ENCODE results near the gene AKAP9. TPM values are rescaled to one million over a fixed set of nuclear protein-coding genes. Genes with fewer than 3 reads are reported as not detected.
"Not testable (repeated sequence)": the region's sequence is repeated elsewhere in the genome, so short reads cannot be mapped to it uniquely, and the experiment has no call there.

Gene AKAP9
- total and polyA plus RNA-seq, 2 donors (not counting 3 experiments of a cell fraction or from before 2014, with no cell fraction given), result 9.5 to 51.6 TPM

DNA sequence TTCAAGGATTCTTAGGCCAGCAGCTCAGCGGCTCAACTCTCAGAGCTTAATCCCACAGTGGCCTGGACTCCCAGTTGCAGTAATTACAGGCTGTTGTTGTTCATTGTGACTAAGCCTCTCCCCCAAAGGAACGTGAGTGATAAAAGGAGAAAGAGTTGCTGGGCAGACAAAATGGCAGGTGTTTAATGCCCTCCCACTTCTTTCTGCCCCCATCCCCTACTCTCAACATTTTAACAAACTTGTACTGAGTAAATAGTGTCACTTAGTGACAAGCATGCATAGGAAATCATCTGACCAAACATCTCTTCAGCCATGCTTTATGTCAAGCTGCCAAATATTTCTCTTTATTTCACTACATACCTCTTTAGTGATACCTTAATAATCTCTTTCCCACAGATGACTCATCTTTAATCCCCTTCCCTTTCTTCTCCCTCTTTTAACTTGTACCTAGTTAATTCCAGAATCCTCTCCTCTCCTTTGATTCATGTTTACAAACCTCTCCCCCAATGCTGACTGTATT lies 47.8 kb upstream of the AKAP9 start:
- ChIA-PET CTCF (interaction anchor here (3.0 kb wide), 1 partner anchor 12 kb away, joined by 13 read pairs; the partner anchor contains the start of gene MTERF1), POLR2A (no interaction called here)
- H3K4me3 ChIP-seq (replicated peaks in 1 of 3; ENCODE audit: insufficient read depth in 1 of 3, low read depth in 1 of 3, low read length in 3 of 3), result no peak overlapping the region
- no peaks in the 10 kb centered on the region for H4K20me1 ChIP-seq (replicated peaks; ENCODE audit: control insufficient read depth, extremely low read depth, insufficient read depth, low read length)
- H3K9ac ChIP-seq (replicated peaks; ENCODE audit: extremely low read depth, insufficient read depth, low read length), result no peak overlapping the region
- BruUV-seq (replicated peaks), result no TSS peak
- TF ChIP-seq GATA2 (IDR thresholded peaks at IDR 0.05; ENCODE audit: insufficient read depth, insufficient read length, low read depth, low read length) (no peak), FOS (IDR thresholded peaks at IDR 0.05; ENCODE audit: borderline replicate concordance, insufficient read depth, low read length) (no peak), EZH2 (IDR thresholded peaks at IDR 0.05; ENCODE audit: borderline replicate concordance, low read depth, low read length, severe bottlenecking) (no peak), MYC (IDR thresholded peaks at IDR 0.05; ENCODE audit: low read depth, low read length) (no peak), POLR2A (IDR thresholded peaks at IDR 0.05; ENCODE audit: low read depth, low read length) (no peak), JUN (IDR thresholded peaks at IDR 0.05; ENCODE audit: borderline replicate concordance, insufficient read depth, insufficient read length, low read depth) (no peak), POLR2AphosphoS5 (IDR thresholded peaks at IDR 0.05; ENCODE audit: insufficient read depth, low read depth, low read length) (no peak), CTCF (IDR thresholded peaks at IDR 0.05; ENCODE audit: extremely low read depth in 1 of 2, insufficient read depth in 1 of 2, low read depth in 1 of 2, low read length in 2 of 2) (no peak)
- TF ChIP-seq, protein P1, sequence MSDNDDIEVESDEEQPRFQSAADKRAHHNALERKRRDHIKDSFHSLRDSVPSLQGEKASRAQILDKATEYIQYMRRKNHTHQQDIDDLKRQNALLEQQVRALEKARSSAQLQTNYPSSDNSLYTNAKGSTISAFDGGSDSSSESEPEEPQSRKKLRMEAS (IDR thresholded peaks at IDR 0.05; ENCODE audit: insufficient read depth, insufficient read length), result no peak
- no peak overlapping the region for H3K27ac ChIP-seq (ENCODE audit: insufficient read depth, low read depth, low read length)
- H3K79me2 ChIP-seq (ENCODE audit: control insufficient read depth, insufficient read depth, low read length), result no peaks in the 10 kb centered on the region
- intact Hi-C loops (cut with micrococcal nuclease), result no loop called here
- no peaks in the 10 kb centered on the region for H3K9me3 ChIP-seq (replicated peaks; ENCODE audit: control insufficient read depth, insufficient read depth, low read length)
- no peak overlapping the region for H3K4me2 ChIP-seq (ENCODE audit: insufficient read depth, low read length)
- dilution Hi-C loops (cut with MboI; ENCODE audit: extremely low pct_ligation_motif_present, low sequenced_read_pairs), result no loop called here
- peaks cover 0 to 1% of the 10 kb centered on the region in 2 experiments for H3K27me3 ChIP-seq (ENCODE audit: control insufficient read depth in 2 of 2, insufficient read depth in 2 of 2, low read length in 2 of 2)
- H3K4me1 ChIP-seq (ENCODE audit: control insufficient read depth, extremely low read depth, insufficient read depth, low read length), result no peaks in the 10 kb centered on the region
- no peak overlapping the region for H2AFZ ChIP-seq (ENCODE audit: low read depth, low read length)
- no peaks in the 10 kb centered on the region for H3K36me3 ChIP-seq (ENCODE audit: control insufficient read depth in 2 of 2, extremely low read depth in 1 of 2, insufficient read depth in 2 of 2, low read length in 2 of 2)
- DNase-seq (ENCODE audit: low read depth, low spot score), result no peak
- no peak for FAIRE-seq
- no peaks in the 10 kb centered on the region for H3K9me1 ChIP-seq (replicated peaks; ENCODE audit: control insufficient read depth, extremely low read depth, insufficient read depth, low read length)

DNA sequence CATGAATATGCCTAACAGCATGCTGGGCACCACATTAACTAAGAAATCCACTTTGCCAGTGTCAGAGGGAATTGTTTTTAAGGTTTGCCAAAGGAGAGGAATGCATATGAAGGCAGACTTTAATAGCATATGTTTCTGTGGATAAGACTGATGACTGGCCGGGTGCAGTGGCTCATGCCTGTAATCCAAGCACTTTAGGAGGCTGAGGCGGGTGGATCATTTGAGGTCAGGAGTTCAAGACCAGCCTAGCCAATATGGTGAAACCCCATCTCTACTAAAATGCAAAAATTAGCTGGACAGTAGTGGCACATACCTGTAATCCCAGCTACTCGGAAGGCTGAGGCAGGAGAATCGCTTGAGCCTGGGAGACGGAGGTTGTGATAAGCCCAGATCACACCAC lies 47.0 kb upstream of the AKAP9 start:
- dilution Hi-C loops (cut with MboI; ENCODE audit: extremely low pct_ligation_motif_present, low sequenced_read_pairs); H3K9me1 ChIP-seq (replicated peaks; ENCODE audit: control insufficient read depth, extremely low read depth, insufficient read depth, low read length); H4K20me1 ChIP-seq (replicated peaks; ENCODE audit: control insufficient read depth, extremely low read depth, insufficient read depth, low read length); BruUV-seq (replicated peaks); H3K9me3 ChIP-seq (replicated peaks; ENCODE audit: control insufficient read depth, insufficient read depth, low read length); H3K4me1 ChIP-seq (ENCODE audit: control insufficient read depth, extremely low read depth, insufficient read depth, low read length); H3K36me3 ChIP-seq (ENCODE audit: control insufficient read depth in 2 of 2, extremely low read depth in 1 of 2, insufficient read depth in 2 of 2, low read length in 2 of 2); H3K4me2 ChIP-seq (ENCODE audit: insufficient read depth, low read length); H3K27ac ChIP-seq (ENCODE audit: insufficient read depth, low read depth, low read length); POLR2A ChIA-PET; intact Hi-C loops (cut with micrococcal nuclease); DNase-seq (ENCODE audit: low read depth, low spot score); H2AFZ ChIP-seq (ENCODE audit: low read depth, low read length); H3K4me3 ChIP-seq (replicated peaks in 1 of 3; ENCODE audit: insufficient read depth in 1 of 3, low read depth in 1 of 3, low read length in 3 of 3); FAIRE-seq; H3K9ac ChIP-seq (replicated peaks; ENCODE audit: extremely low read depth, insufficient read depth, low read length); H3K27me3 ChIP-seq (ENCODE audit: control insufficient read depth in 2 of 2, insufficient read depth in 2 of 2, low read length in 2 of 2); H3K79me2 ChIP-seq (ENCODE audit: control insufficient read depth, insufficient read depth, low read length): not testable (repeated sequence)
- CTCF ChIA-PET, result interaction anchor here (3.0 kb wide), 1 partner anchor 13 kb away, joined by 13 read pairs; the partner anchor contains the start of gene MTERF1

Data from endothelial cell of umbilical vein (primary cell).